ENCODE data around the gene AKR7A2.

- TF ChIP-seq CTCF (IDR thresholded peaks at IDR 0.05; ENCODE audit: insufficient read depth, low read length, poor library complexity, severe bottlenecking), result no peak
- no peak for TF ChIP-seq EZH2phosphoT487 (conservative IDR thresholded peaks at IDR 0.05; ENCODE audit: low read length)
Measured at GRCh38 chr1:19262744-19263143, 49.2 kb downstream of the AKR7A2 start.
